Right hindlimb (tissue), 1 donor: ENCODE data around the gene PNCK.

Source experiments
- DNase-seq: peaks from one replicate; pipeline ENCODE4 v3.0.0-alpha.2; 2018

PNCK gene

GRCh38 chrX:153626863-153627674 is 46.5 kb downstream of the PNCK start:
- no peak for DNase-seq

- no peak for DNase-seq
Measured at GRCh38 chrX:153626025-153626633, 47.5 kb downstream of the PNCK start.

- no peak for DNase-seq
Measured at GRCh38 chrX:153625271-153626024, 48.2 kb downstream of the PNCK start.

- DNase-seq, result no peak
Measured at GRCh38 chrX:153624196-153625091, 49.2 kb downstream of the PNCK start.

- DNase-seq, result no peak
Measured at GRCh38 chrX:153623310-153624029, 50.1 kb downstream of the PNCK start.

- DNase-seq, result no peak
Measured at GRCh38 chrX:153622661-153623309, 50.8 kb downstream of the PNCK start.

- DNase-seq, result no peak
Measured at GRCh38 chrX:153621949-153622598, 51.5 kb downstream of the PNCK start.

- DNase-seq, result no peak
Measured at GRCh38 chrX:153620576-153620975, 53.0 kb downstream of the PNCK start.
